SK-N-SH (cell line): ENCODE results near the gene TRPM3. TPM values are rescaled to one million over a fixed set of nuclear protein-coding genes. Genes with fewer than 3 reads are reported as not detected.
A peak's percentile ranks its signal among the peaks of the same experiment; 100 is the strongest.

Source experiments
- CTCF ChIA-PET: fragments of 300-600, 350-600 bp; formaldehyde crosslinking; extraction: SDS; loops from one replicate; lab custom pipeline; 2021; lab: Yijun Ruan, JAX
- POLR2A ChIA-PET: fragments of 350-600 bp; sonication (Branson Sonifier 250); formaldehyde crosslinking; extraction: SDS; loops from one replicate; lab custom pipeline; 2020; ENCODE audit warnings: antibody characterized with exemption, inconsistent platforms; lab: Yijun Ruan, JAX
- DNase-seq: peaks from one replicate; pipeline ENCODE4 v3.0.0; 2012
- H2AFZ ChIP-seq: fragments of 200-600 bp; sonication (generic); 2 replicates; pipeline ENCODE4 v1.8.1; 2016; ENCODE audit warnings: antibody characterized with exemption, mild to moderate bottlenecking, low read depth
- H3F3A ChIP-seq: fragments of 200-600 bp; sonication (generic); replicated peaks from 2 replicates; pipeline ENCODE3; 2016; ENCODE audit warnings: antibody characterized with exemption, mild to moderate bottlenecking; ENCODE audit not compliant: insufficient read depth
- H3K27ac ChIP-seq, 2 experiments: fragments of 200-500 bp in 1 of 2; fragments of 200-600 bp in 1 of 2; sonication (Bioruptor generic) in 1 of 2; sonication (generic), shearing (Covaris generic) in 1 of 2; 2 replicates each; pipeline versions ENCODE4 v1.5.1 to v1.6.1; 2014 to 2016; ENCODE audit warnings: low read depth in 2 of 2, inconsistent platforms in 1 of 2, low read length in 1 of 2, mild to moderate bottlenecking in 1 of 2, mixed read lengths in 1 of 2
- H3K27me3 ChIP-seq: fragments of 200-600 bp; sonication (generic), shearing (Covaris generic); 2 replicates; pipeline ENCODE4 v1.6.1; 2016; ENCODE audit warnings: mixed run types; ENCODE audit not compliant: insufficient read depth
- H3K36me3 ChIP-seq, 2 experiments: fragments of 200-500 bp in 1 of 2; fragments of 200-600 bp in 1 of 2; sonication (Bioruptor generic) in 1 of 2; sonication (generic) in 1 of 2; replicated peaks in 1 of 2; 2 replicates each; pipeline versions ENCODE3 to v1.5.1; 2014 to 2016; ENCODE audit warnings: low read length in 1 of 2, mild to moderate bottlenecking in 1 of 2; ENCODE audit not compliant: insufficient read depth in 2 of 2, control insufficient read depth in 1 of 2
- H3K4me1 ChIP-seq, 2 experiments: fragments of 200-500 bp in 1 of 2; fragments of 200-600 bp in 1 of 2; sonication (Bioruptor generic) in 1 of 2; sonication (generic), shearing (Covaris generic) in 1 of 2; 2 replicates each; pipeline versions ENCODE4 v1.5.1 to v1.6.1; 2014 to 2016; ENCODE audit warnings: low read depth in 1 of 2, low read length in 1 of 2, mixed run types in 1 of 2; ENCODE audit not compliant: insufficient read depth in 2 of 2, control insufficient read depth in 1 of 2
- H3K4me2 ChIP-seq: fragments of 200-600 bp; sonication (generic), shearing (Covaris generic); 2 replicates; pipeline ENCODE4 v1.6.1; 2017; ENCODE audit warnings: mixed run types
- H3K4me3 ChIP-seq, 2 experiments: fragments of 200-500 bp in 1 of 2; fragments of 200-600 bp in 1 of 2; sonication (Bioruptor generic) in 1 of 2; sonication (generic), shearing (Covaris generic) in 1 of 2; 2 replicates each; pipeline versions ENCODE4 v1.5.1 to v1.8.1; 2014 to 2016; ENCODE audit warnings: low read depth in 2 of 2, inconsistent platforms in 1 of 2, low read length in 1 of 2, mild to moderate bottlenecking in 1 of 2, mixed read lengths in 1 of 2, moderate library complexity in 1 of 2
- H3K79me2 ChIP-seq: fragments of 200-600 bp; sonication (generic); 2 replicates; pipeline ENCODE4 v1.8.1; 2017; ENCODE audit warnings: mild to moderate bottlenecking; ENCODE audit not compliant: insufficient read depth
- H3K9ac ChIP-seq: fragments of 200-600 bp; sonication (generic); 2 replicates; pipeline ENCODE4 v1.6.1; 2017; ENCODE audit warnings: mixed run types
- H3K9me2 ChIP-seq: fragments of 200-600 bp; sonication (generic); 2 replicates; pipeline ENCODE4 v1.6.1; 2017; ENCODE audit warnings: mixed run types
- H3K9me3 ChIP-seq: fragments of 200-600 bp; sonication (generic); 2 replicates; pipeline ENCODE4 v1.6.1; 2017; ENCODE audit warnings: mixed run types, mild to moderate bottlenecking, moderate library complexity
- H4K20me1 ChIP-seq: fragments of 200-600 bp; sonication (generic); 2 replicates; pipeline ENCODE4 v1.6.1; 2017; ENCODE audit warnings: mild to moderate bottlenecking, mixed run types; ENCODE audit not compliant: insufficient read depth
- CHD2 ChIP-seq: fragments of 150-350 bp; IDR thresholded peaks from 2 replicates; pipeline ENCODE4 v1.6.1; 2018; ENCODE audit warnings: low read length; ENCODE audit not compliant: partially characterized antibody
- ELF1 ChIP-seq: IDR thresholded peaks from 2 replicates; pipeline ENCODE4 v1.4.0; 2012
- FOXJ3 ChIP-seq: sonication (generic); formaldehyde crosslinking; IDR thresholded peaks from 2 replicates; pipeline ENCODE4 v1.5.1; 2020; ENCODE audit warnings: mild to moderate bottlenecking, missing genetic modification reagents
- FOXM1 ChIP-seq: IDR thresholded peaks from 2 replicates; pipeline ENCODE4 v1.4.0; 2012; ENCODE audit warnings: low read depth, mild to moderate bottlenecking
- GABPA ChIP-seq: IDR thresholded peaks from 2 replicates; pipeline ENCODE4 v1.4.0; 2012; ENCODE audit warnings: low read depth, mild to moderate bottlenecking
- GATA2 ChIP-seq: sonication (generic); formaldehyde crosslinking; IDR thresholded peaks from 2 replicates; pipeline ENCODE4 v1.5.0; 2020; ENCODE audit warnings: mild to moderate bottlenecking, missing genetic modification reagents
- MEF2A ChIP-seq: IDR thresholded peaks from 2 replicates; pipeline ENCODE4 v1.4.0; 2012; ENCODE audit warnings: low read depth, borderline replicate concordance
- MXI1 ChIP-seq: IDR thresholded peaks from 2 replicates; pipeline ENCODE4 v1.6.1; 2012; ENCODE audit warnings: mild to moderate bottlenecking, low read depth, low read length, improper control_type of control experiment
- NFIC ChIP-seq: IDR thresholded peaks from 2 replicates; pipeline ENCODE4 v1.4.0; 2012; ENCODE audit warnings: borderline replicate concordance
- NRF1 ChIP-seq: IDR thresholded peaks from 2 replicates; pipeline ENCODE4 v1.6.1; 2012; ENCODE audit warnings: low read depth, mild to moderate bottlenecking, low read length
- POLR2AphosphoS5 ChIP-seq: IDR thresholded peaks from 2 replicates; pipeline ENCODE4 v1.6.1; 2012; ENCODE audit warnings: low read depth, low read length
- RAD21 ChIP-seq: IDR thresholded peaks from 2 replicates; pipeline ENCODE4 v1.6.1; 2012; ENCODE audit warnings: mild to moderate bottlenecking, low read length
- RCOR1 ChIP-seq: fragments of 150-350 bp; IDR thresholded peaks from 2 replicates; pipeline ENCODE4 v1.6.1; 2017; ENCODE audit warnings: antibody characterized with exemption, low read length
- RFX5 ChIP-seq: IDR thresholded peaks from 2 replicates; pipeline ENCODE4 v1.6.1; 2012; ENCODE audit warnings: mild to moderate bottlenecking, improper control_type of control experiment, low read length
- SMC3 ChIP-seq: IDR thresholded peaks from 2 replicates; pipeline ENCODE4 v1.6.1; 2012; ENCODE audit warnings: low read depth, low read length, improper control_type of control experiment
- TCF12 ChIP-seq: IDR thresholded peaks from 2 replicates; pipeline ENCODE4 v1.4.0; 2012
- TEAD4 ChIP-seq: IDR thresholded peaks from 2 replicates; pipeline ENCODE4 v1.4.0; 2012; ENCODE audit warnings: mild to moderate bottlenecking, borderline replicate concordance; ENCODE audit not compliant: insufficient read depth
- WGBS: methylation state at CpG from one replicate; pipeline ENCODE4 v1.1.6; 2017; ENCODE audit warnings: low lambda C conversion rate; 5-methylcytosine and 5-hydroxymethylcytosine counted together
- polyA plus RNA-seq, 3 experiments: library from polyadenylated mRNA; depleted of rRNA; stranded (reverse); fragments of >200 nt; gene quantifications; 2 replicates each; pipeline ENCODE4 v1.2.3, GENCODE V29; 2012
- TF ChIP-seq, protein P1 (sequence below): IDR thresholded peaks from 2 replicates; pipeline ENCODE4 v1.4.0; 2012; ENCODE audit warnings: low read depth, borderline replicate concordance
- TF ChIP-seq, protein P2 (sequence below): IDR thresholded peaks from 2 replicates; pipeline ENCODE4 v1.4.0; 2012; ENCODE audit warnings: low read depth
- TF ChIP-seq, protein P3 (sequence below): IDR thresholded peaks from 2 replicates; pipeline ENCODE4 v1.6.1; 2012; ENCODE audit warnings: mild to moderate bottlenecking, low read depth, low read length, moderate library complexity
- TF ChIP-seq, protein P4 (sequence below): fragments of 150-350 bp; IDR thresholded peaks from 2 replicates; pipeline ENCODE4 v1.6.1; 2016; ENCODE audit warnings: mild to moderate bottlenecking, low read depth, low read length

Gene TRPM3
- polyA plus RNA-seq, 1 of the 3 experiments (the other 2 are of a cell fraction) = not detected

DNA sequence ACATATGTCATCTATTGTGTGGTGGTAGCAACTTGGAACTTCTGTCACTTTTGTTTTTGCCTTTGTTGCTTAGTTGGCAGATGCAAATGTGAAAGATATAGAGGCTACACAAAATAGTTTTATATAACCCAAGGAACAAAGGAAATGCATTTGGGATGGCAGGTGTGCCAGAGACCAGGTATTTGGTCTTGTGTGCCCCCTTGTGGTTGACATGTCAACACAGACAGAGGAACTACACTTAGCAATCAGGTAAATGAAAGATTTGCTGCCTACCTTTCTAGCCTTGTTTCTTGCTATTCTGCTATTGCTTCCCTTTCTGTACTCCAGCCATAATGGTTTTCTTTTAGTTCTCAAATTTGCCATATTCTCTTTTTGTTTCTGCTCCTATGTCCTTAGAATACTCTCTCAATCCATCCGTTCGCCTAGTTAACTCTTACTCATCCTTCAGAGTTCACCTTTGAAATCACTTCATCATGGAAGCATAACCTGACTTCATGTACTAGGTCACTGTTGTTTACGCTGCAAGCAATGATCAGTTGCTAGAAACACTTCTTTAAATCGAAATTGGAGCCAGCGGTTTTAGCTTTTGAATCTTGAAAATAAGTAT, 119.5 kb downstream of the TRPM3 start (continued):
- TF ChIP-seq GATA2 (no peak), NFIC (no peak), ELF1 (no peak), MEF2A (no peak), MXI1 (no peak), TEAD4 (no peak), FOXJ3 (CRISPR knock-in tag) (no peak), GABPA (no peak), NRF1 (no peak), POLR2AphosphoS5 (no peak), TCF12 (no peak), SMC3 (peak; percentile 60), RFX5 (no peak), RAD21 (peak; percentile 50)
- TF ChIP-seq, protein P1, sequence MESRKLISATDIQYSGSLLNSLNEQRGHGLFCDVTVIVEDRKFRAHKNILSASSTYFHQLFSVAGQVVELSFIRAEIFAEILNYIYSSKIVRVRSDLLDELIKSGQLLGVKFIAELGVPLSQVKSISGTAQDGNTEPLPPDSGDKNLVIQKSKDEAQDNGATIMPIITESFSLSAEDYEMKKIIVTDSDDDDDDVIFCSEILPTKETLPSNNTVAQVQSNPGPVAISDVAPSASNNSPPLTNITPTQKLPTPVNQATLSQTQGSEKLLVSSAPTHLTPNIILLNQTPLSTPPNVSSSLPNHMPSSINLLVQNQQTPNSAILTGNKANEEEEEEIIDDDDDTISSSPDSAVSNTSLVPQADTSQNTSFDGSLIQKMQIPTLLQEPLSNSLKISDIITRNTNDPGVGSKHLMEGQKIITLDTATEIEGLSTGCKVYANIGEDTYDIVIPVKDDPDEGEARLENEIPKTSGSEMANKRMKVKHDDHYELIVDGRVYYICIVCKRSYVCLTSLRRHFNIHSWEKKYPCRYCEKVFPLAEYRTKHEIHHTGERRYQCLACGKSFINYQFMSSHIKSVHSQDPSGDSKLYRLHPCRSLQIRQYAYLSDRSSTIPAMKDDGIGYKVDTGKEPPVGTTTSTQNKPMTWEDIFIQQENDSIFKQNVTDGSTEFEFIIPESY = no peak
- TF ChIP-seq, protein P2, sequence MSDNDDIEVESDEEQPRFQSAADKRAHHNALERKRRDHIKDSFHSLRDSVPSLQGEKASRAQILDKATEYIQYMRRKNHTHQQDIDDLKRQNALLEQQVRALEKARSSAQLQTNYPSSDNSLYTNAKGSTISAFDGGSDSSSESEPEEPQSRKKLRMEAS = no peak

DNA sequence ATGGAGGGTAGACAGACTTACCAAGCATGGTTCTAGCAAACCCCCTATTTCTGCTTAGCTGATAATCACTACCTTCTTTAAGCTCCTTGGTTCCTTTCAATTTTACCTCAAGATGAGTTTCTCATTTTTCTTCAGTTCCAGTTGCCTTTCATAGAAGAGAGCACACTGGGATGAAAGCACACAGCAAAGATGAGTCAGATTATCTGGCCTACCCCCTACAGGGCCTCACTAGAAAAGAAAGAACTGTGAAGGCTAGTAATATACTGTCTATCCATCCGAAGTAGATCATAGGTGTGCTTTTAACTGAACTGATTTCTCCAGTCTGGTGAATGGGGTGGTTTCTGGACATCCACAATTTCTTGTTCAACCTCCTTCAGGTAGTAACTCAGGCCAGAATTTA, 122.5 kb downstream of the TRPM3 start:
- WGBS = 0% methylated on average over 1 of the region's 1 CpG
- Histone ChIP-seq H3K9ac (no peak overlapping the region), H3K9me2 (no peaks in the 10 kb centered on the region), H3K4me3 (no peak overlapping the region), H3K27me3 (no peaks in the 10 kb centered on the region; the same call in 1 of the 2 replicates), H3K27ac (no peak overlapping the region), H3K9me3 (no peaks in the 10 kb centered on the region), H2AFZ (no peak overlapping the region), H3K4me1 (no peaks in the 10 kb centered on the region), H4K20me1 (no peaks in the 10 kb centered on the region), H3K36me3 (no peaks in the 10 kb centered on the region), H3K4me2 (no peak overlapping the region), H3F3A (no peaks in the 10 kb centered on the region), H3K79me2 (no peaks in the 10 kb centered on the region)
- TF ChIP-seq, protein P3, sequence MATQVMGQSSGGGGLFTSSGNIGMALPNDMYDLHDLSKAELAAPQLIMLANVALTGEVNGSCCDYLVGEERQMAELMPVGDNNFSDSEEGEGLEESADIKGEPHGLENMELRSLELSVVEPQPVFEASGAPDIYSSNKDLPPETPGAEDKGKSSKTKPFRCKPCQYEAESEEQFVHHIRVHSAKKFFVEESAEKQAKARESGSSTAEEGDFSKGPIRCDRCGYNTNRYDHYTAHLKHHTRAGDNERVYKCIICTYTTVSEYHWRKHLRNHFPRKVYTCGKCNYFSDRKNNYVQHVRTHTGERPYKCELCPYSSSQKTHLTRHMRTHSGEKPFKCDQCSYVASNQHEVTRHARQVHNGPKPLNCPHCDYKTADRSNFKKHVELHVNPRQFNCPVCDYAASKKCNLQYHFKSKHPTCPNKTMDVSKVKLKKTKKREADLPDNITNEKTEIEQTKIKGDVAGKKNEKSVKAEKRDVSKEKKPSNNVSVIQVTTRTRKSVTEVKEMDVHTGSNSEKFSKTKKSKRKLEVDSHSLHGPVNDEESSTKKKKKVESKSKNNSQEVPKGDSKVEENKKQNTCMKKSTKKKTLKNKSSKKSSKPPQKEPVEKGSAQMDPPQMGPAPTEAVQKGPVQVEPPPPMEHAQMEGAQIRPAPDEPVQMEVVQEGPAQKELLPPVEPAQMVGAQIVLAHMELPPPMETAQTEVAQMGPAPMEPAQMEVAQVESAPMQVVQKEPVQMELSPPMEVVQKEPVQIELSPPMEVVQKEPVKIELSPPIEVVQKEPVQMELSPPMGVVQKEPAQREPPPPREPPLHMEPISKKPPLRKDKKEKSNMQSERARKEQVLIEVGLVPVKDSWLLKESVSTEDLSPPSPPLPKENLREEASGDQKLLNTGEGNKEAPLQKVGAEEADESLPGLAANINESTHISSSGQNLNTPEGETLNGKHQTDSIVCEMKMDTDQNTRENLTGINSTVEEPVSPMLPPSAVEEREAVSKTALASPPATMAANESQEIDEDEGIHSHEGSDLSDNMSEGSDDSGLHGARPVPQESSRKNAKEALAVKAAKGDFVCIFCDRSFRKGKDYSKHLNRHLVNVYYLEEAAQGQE = no peak
- TF ChIP-seq MXI1 (no peak), RFX5 (no peak), SMC3 (no peak), RAD21 (no peak), CHD2 (no peak), NFIC (no peak), GABPA (no peak), FOXM1 (no peak), RCOR1 (no peak)
- TF ChIP-seq, protein P4, sequence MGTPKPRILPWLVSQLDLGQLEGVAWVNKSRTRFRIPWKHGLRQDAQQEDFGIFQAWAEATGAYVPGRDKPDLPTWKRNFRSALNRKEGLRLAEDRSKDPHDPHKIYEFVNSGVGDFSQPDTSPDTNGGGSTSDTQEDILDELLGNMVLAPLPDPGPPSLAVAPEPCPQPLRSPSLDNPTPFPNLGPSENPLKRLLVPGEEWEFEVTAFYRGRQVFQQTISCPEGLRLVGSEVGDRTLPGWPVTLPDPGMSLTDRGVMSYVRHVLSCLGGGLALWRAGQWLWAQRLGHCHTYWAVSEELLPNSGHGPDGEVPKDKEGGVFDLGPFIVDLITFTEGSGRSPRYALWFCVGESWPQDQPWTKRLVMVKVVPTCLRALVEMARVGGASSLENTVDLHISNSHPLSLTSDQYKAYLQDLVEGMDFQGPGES = no peak
- TF ChIP-seq, protein P1 = no peak
- DNase-seq = no peak
- ChIA-PET CTCF (interaction anchor here (1.2 kb wide), 1 partner anchor 359 kb away, joined by 5 read pairs; no protein-coding TSS in a partner anchor), POLR2A (no interaction called here)
